HG02973 (cell line): Measurements from ENCODE around the gene MARS1.
"Not testable (repeated sequence)": the region's sequence is repeated elsewhere in the genome, so short reads cannot be mapped to it uniquely, and the experiment has no call there.

ENCODE experiments used
- ATAC-seq: cut with Tn5 transposase; IDR thresholded peaks from one replicate; pipeline ENCODE4 v1.9.1; 2021; ENCODE audit warnings: moderate library complexity; ENCODE audit not compliant: unreplicated experiment

MARS1 gene

GRCh38 chr12:57487597-57488401 is at the start of gene MARS1:
Gene MARS1, plus strand, starts transcription at chr12:57488068. Its CDS starts 23 bp downstream, at chr12:57488091.
- peak; percentile 90 for ATAC-seq

- ATAC-seq = no peak
Measured at GRCh38 chr12:57438400-57438799, 49.5 kb upstream of the MARS1 start.

GRCh38 chr12:57439762-57440266 is 48.1 kb upstream of the MARS1 start:
- no peak for ATAC-seq

- not testable (repeated sequence) for ATAC-seq
Measured at GRCh38 chr12:57441393-57441792, 46.5 kb upstream of the MARS1 start.

GRCh38 chr12:57441846-57442427 is 45.9 kb upstream of the MARS1 start:
- no peak for ATAC-seq

GRCh38 chr12:57444337-57444736 is 43.5 kb upstream of the MARS1 start:
- ATAC-seq = not testable (repeated sequence)

GRCh38 chr12:57444744-57445143 is 43.1 kb upstream of the MARS1 start:
- ATAC-seq = no peak

GRCh38 chr12:57446292-57446960 is 41.4 kb upstream of the MARS1 start:
- ATAC-seq = no peak

- ATAC-seq = no peak
Measured at GRCh38 chr12:57448669-57449068, 39.2 kb upstream of the MARS1 start.

- ATAC-seq = no peak
Measured at GRCh38 chr12:57449375-57449774, 38.5 kb upstream of the MARS1 start.

GRCh38 chr12:57450057-57450456 is 37.8 kb upstream of the MARS1 start:
- no peak for ATAC-seq

- ATAC-seq = no peak
Measured at GRCh38 chr12:57451233-57451778, 36.6 kb upstream of the MARS1 start.

- no peak for ATAC-seq
Measured at GRCh38 chr12:57452181-57452936, 35.5 kb upstream of the MARS1 start.

GRCh38 chr12:57452937-57453509 is 34.8 kb upstream of the MARS1 start:
- peak; percentile 42 for ATAC-seq

GRCh38 chr12:57454213-57454565 is 33.7 kb upstream of the MARS1 start:
- ATAC-seq = no peak

- no peak for ATAC-seq
Measured at GRCh38 chr12:57454566-57455373, 33.1 kb upstream of the MARS1 start, which contains the start of gene INHBE. Gene INHBE, plus strand, starts transcription at chr12:57455307. Its CDS starts 230 bp downstream, at chr12:57455537.

- no peak for ATAC-seq
Measured at GRCh38 chr12:57455374-57456144, 32.3 kb upstream of the MARS1 start.

- ATAC-seq = peak; percentile 34
Measured at GRCh38 chr12:57456145-57456700, 31.6 kb upstream of the MARS1 start.
